ENCODE measurements around the gene ABCB11.

The ABCB11 gene

DNA sequence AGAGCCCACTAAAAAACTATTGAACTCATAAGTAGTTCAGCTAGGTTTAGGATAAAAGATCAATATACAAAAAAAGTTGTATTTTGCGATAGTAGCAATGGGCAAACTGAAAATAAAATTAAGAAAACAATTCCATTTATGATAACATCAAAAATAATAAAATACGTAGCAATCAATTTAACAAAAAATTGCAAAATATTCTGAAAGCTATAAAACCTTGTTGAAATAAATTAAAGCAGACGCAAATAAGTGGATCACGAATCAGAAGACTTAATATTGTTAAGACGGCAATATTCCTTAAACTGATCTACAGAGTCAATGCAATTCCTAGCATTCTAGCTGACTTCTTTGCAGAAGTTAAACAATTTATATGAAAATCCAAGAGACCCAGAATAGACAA, 24.5 kb downstream of the ABCB11 start:
- DNase-seq, result no peak

DNA sequence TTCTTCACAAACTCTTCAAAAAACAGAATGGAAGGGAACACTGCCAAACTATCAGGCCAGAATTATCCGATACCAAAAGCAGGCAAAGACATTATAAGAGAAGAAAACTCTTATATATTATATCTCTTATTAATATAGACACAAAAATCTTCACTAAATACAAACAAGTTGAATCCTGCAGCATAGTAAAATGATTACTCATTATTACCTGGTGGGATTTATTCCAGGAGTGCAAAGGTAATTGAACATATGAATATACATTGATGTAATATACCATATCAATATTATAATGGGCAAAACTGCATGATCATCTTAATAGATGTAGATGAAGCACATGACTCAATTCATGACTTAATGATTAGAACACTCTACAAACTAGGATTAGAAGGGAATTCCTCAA, 25.1 kb downstream of the ABCB11 start:
- DNase-seq, result no peak

DNA sequence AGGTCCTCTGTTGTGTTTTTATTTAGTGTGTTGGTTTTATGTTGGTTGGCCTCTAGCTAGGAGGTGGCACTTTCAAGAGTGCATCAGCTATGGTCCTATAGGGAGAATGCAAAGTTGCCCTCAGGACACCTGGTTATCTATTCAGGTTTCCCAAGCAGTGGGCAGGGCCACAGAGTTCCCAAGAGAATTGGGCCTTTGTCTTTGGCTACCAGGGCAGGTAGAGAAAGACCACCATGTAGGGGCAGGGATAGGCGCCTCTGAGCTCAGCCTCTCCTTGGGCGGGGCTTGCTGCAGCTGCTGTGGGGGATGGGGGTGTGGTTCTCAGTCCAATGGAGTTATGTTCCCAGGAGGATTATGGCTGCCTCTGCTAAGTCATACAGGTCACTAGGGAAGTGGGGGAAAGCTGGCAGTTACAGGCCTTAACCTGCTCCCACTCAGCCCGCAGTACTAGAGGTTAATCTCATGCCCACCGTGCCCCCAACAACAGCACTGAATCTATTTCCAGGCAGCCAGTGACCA, 26.0 kb downstream of the ABCB11 start:
- DNase-seq, result no peak

DNA sequence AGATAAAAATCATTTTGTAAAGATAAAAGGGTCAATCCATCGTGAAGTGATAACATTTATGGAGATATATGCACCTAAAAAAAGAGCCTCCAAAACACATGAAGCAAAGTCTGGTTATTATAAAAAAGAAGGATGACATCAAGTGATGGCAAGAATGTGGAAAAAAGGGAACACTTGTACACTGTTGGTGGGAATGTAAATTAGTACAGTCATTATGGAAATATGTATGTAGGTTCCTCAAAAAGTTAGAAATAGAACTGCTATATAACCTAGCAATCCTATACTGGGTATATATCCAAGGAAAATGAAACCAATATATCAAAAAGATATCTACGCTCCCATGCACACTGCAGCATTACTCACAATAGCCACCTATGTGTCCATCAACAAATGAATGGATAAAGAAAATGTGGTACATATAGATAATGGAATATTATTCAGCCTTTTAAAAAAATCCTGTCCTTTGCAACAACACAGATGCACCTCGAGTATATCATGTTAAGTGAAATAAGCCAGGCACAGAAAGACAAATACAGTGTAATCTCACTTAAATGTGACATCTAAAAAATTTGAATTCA, 28.9 kb downstream of the ABCB11 start:
- DNase-seq, result no peak

DNA sequence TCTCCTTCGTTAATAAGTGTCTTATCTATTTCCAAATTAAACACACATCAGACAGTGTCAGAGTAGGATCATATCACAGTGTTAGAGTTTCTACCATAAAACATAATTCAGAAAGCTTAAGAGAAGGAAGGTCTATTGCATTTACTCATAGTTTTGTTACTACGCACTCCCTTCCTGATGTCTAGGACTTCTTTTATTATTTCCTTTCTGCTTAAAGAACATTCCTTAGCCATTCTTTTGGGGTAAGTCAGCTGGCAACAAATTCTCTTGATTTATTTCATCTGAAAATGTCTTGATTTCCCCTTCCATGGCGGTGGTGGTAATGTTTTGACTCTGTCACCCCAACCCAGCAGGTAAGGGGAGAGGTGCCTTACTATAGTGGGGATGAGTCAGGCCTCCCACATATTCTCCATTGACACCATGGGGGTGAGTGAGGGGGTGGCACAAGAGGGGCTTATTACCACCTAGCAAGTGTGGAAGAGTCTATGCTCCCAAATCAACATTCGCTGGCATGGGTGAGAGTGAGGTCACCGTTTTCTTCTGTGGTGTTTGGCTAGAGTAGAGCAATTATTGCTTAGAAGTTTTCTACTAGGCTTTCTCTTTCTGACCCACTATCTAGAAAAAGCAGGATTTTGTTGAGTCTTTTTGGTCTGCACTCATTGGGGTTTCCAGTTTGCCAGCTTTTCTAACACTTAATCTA, 29.9 kb downstream of the ABCB11 start:
- DNase-seq, result no peak

DNA sequence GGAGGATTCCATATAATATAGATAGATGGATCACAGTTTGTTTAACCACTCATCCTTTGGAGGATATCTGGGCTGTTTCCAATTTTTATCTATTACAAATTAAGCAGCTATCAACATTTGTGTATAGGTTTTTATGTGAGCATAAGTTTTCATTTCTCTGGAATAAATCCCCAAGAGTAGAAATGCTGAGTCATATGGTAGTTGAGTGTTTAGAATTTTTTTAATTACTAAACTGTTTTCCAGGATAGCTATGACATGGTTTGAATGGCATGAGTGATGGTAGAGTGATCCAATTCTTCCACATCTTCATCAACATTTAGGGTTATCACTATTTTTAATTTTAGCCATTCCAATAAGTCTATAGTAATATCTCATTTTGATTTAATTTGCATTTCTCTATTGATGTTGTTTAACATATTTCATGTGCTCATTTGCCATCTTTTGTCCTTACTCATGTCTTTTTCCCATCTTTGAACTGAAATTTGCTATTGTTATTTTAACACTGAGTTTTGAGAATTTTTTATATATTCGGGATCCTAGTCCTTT, 31.4 kb downstream of the ABCB11 start:
- DNase-seq, result no peak

DNA sequence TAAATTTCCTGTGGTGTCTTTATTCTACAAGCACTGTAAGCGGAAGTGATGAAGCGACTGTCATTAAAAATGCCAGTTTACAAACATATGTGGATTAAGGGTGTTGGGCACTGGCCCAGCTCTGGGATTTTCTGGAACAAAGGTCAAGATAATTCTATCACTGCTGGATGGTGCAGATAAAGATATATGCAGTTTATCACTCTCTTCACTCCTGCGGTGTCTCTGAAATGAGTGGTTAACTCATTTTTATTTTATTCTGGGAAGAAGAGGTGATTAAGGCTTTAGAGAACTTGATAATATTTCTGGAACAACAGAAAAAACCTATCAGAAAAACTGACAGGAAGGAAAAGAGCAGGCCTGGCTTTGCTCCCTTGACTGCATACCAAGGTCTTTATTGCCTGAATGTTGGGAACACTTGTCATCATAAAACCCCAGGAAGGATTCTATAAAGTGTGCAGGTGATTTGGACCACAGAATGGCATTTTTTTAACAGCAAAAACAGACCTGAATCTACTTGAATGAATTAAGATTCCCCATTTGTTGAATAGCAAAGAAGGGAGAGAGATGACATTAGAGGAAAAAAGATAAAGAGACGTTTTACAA, 32.4 kb downstream of the ABCB11 start:
- no peak for DNase-seq

DNA sequence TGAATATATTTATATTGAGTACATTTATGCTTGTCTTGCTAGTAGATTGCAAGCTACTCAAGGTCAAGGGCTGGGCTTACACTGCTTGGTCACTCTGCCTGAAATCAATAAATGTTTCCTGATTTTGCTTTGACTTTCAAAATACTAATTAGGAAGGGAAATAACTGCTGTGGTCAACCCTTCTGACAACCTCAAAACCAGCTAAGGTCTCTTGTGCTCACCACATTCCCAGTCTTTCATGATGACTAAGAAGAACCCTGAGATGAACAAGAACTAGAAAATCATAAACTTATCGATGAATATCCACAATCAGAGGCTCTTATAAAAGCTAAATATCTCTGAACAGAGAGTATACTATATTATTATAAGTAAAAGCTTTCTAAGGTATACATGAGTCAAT, 33.3 kb downstream of the ABCB11 start:
- no peak for DNase-seq

DNA sequence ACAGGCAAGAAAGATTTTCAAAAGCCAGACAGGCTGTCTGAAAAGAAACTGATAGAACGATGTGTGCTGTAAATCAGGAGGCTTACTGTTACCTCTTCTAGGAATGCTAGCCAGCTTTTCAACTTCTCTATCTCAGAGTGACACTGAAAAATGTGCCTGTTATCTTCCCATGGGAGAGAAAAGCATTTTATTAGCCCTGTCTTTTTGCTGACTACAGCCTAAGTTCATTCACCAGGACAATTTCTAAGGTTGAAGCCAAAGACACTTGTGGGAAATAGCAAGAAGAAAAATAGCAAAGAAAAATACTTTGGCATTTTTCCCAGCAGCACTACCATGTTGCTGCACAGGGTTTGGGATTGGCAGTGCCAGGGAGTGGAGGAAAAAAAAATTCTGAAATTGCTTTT, 34.0 kb downstream of the ABCB11 start:
- DNase-seq, result no peak

DNA sequence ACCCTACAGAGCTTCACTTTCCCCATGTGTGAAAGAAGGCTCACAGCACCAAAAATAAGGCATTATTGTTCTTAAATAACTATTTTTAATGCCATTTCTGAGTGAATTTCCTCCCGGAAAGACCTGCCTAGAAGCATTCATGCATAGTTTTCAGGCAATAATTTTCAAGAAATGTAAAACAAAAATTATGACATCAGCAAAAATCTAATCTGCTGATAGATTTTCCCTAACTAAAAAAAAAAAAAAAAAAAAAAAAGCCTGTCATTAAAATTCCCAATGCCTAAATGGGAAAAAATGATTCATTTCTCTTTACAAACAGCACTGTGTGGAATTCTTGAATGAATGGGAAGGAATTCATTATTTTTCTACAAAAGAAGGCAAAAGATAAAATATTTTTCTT, 35.4 kb downstream of the ABCB11 start:
- DNase-seq, result no peak

DNA sequence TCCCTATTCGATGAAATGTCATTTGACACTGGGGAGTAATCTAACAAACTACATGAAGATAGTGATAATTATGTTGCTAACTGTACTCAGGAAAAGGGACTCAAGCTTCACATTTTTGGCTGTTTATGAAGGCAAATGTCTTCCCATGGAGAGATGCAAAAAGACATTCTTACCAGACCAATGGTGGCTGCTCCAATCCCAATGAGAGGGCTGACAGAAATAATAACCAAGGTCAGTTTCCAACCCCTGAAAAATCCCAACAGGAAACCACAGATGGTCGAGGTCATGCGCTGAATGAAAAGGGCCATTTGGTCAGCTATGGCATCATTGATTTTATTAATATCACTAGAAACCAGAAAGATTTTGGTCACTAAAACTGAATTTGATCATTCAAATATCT, 37.6 kb downstream of the ABCB11 start:
- no peak for DNase-seq

DNA sequence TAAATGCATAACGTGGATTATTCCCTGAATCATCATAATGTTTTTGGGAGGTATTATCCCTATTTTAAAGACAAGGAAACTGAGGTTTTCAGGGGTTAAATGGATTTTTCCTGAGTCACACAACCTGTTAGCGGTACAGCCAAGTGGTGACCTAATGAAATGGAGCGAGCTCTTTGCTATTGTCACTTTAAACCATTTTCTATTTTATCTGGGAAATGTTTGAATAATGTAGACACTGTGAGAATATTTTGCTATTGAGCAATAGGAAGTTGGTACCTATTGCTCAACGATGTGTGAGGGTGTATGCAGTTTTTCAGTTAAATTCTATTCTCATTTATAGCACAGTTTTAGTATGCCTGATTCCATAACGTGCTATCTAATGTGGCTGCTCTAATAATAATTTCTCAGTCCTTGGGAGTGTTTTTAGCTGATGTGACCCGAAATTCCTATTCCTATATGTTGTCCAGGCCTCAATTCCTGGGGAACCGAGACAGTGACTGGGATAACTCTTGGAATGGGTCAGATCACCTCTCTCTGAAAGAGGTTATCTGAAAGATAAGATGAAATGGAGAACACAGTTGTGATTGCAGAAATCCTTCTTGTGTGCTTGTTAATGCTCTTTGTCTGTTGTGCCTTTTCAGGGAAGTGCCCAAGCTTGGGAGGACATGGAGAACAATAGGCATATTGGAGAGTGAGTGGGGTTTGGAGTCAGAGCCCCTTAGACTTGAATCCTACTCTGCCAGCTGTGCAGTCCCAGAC, 38.4 kb downstream of the ABCB11 start:
- DNase-seq, result no peak

DNA sequence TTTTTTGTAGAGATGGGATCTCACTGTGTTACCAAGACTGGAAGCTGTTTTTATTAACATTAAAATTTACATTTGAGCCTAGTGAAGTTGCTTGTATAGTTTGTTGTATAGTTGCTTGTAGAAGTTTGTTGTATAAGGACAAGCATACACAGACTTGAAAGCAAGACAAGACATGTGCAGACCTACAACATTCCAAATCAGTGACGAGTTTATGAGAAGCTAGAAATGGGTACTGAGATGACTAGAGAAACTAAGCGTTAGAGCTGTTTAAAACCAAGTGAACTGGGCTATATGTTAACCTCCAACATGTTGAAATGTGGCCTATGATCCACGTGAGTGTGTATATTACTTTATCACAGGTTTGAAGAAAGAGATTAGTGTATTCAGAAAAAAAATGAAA, 39.1 kb downstream of the ABCB11 start:
- no peak for DNase-seq

DNA sequence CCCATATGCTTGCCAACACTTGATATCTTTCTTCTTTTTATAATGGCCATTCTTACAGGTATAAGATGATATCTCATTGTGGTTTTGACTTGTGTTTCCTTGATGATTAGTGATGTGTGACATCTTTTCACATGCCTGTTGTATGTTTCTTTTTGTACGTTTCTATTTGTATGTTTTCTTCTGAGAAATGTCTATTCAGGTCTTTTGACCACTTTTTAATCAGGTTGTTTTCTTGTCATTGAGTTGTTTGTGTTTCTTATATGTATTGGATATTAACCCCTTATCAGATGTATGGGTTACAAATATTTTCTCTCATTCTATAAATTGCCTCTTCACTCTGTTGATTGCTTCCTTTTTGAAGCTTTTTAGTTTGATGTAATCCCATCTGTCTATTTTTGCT, 42.4 kb downstream of the ABCB11 start:
- DNase-seq, result no peak

DNA sequence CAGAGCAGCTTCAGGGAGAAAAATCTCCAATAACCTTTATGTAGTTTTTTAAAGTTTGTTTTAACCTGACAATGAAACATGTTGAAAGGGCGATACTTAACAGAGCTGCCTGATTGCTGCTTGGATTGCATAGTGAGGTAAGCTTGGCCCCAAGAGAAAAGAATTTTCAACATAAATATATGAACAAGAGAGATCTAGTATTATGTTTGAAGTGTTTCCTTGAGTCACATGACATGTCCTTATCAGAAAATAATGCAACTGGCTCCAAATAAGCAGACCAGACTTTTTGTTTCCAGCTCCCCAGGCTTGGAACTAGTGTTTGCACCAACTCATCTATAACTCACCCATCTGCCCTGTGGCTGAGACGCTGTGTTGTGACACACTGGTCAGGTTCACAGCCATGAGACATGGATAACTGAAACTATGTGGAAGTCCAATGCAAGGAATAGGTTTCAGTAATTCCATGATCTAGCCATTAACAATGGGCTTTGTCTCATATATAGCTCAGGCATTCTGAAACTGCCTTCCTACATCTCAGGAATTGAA, 44.7 kb downstream of the ABCB11 start:
- DNase-seq, result no peak

DNA sequence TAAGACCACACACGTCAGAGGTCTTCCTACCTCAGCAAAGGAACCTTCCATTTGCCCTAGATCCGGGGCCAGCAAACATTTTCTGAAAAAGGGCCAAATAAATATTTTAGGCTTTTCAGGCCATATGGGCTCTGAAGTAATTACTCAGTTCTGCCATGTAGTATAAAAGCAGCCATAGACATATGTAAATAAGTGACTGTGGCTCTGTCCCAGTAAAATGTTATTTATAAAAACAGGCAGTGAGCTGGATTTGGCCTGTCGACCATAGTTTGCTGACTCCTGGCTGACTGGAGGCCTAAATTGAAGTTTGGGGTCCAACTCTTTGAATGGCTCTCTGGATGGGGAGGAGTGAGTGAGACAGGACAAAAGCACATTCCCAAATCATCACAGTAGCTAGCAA, 49.5 kb downstream of the ABCB11 start:
- DNase-seq, result no peak

DNA sequence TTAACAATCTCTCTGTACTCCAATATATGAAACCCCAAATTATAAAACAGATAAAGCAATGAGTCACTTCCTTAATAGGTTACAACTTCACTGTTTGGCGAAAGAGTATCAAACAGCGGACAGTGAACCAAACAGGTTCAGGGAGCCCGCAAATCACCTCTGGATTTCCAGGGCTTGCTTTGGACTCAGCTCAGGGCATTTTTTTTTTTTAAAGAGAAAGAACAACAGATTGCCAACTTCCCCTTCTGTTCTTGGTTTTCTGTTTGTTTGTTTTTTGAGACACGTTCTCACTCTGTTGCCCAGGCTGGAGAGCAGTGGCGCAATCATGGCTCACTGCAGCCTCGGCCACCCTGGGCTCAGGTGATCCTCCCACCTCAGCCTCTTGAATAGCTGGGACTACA, 52.7 kb downstream of the ABCB11 start:
- no peak for DNase-seq

DNA sequence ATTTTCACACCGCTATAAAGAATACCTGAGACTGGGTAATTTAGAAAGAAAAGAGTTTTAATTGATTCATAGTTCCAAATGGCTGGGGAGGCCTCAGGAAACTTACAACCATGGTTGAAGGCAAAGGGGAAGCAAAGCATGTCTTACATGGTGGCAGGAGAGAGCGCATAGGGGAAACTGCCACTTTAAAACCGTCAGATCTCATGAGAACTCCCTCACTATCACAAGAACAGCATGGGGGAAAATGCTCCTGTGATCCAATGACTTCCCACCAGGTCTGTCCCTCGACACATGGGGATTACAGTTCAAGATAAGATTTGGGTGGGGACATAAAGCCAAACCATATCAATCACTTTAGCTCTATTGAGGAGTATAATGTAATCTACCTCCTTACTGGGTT, 53.5 kb downstream of the ABCB11 start:
- DNase-seq, result no peak

DNA sequence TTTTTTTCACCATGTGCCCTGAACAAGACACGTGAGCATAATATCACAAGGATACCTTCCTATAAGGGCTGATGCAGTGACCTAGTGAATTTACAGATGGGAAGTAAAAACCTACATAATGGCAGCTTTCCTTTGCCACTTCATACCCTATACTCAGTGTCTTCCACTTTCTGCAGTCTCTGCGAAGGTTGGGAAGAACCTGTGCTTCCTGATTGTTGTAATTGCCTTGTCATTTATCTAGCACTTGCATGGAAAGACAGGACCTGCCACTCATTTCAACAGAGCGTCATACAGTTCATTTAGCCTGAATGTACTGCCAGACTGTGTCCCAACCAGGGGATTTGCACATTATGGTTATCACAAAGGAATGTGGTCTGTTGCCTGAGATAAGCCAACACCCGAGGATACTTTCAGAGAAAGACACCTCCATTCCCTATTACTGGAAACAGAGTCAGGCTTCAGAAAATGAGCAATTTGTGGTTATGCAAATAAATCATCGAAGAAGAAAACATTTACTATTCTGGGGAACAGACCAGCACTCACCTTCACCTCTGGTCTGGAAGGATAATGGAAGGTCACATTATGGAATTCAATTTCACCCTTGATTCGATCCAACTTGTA, 55.0 kb downstream of the ABCB11 start:
- no peak for DNase-seq

DNA sequence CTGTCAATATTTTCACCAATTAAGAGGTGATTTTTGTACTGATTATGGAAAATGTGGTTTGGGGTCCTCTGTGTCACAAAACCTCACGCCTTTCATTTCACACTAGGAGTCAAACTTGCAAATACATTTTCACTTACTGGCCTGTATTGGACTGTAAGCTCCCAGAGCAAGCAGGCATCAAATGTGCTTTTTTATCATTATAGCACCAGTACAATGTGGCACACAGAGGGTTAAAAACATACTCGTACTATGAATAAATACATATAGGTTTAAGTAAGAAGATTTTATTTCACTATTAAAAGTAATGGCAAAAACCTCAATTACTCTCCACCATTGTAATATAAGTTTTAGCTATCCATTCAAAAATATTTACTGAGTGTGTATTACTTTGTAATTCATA, 56.7 kb downstream of the ABCB11 start:
- no peak for DNase-seq

DNA sequence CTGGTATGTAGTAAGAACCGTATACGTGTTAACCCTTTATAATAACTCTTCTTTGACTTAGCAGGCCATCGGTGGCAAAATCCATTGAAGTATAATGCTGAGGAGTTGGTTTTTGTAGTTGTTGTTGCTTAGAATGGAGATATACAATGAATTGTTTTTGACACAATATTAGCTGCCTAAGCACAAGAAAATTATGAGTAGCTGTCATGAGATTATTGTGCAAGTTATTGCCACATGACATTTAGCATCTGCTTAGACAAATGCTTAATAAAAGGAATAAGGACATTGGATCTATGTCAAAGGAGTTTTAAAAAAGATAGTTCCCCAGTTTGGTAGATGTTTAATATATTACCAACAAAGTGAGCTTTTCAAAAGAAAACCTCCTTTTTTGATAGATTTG, 59.9 kb downstream of the ABCB11 start:
- no peak for DNase-seq

DNA sequence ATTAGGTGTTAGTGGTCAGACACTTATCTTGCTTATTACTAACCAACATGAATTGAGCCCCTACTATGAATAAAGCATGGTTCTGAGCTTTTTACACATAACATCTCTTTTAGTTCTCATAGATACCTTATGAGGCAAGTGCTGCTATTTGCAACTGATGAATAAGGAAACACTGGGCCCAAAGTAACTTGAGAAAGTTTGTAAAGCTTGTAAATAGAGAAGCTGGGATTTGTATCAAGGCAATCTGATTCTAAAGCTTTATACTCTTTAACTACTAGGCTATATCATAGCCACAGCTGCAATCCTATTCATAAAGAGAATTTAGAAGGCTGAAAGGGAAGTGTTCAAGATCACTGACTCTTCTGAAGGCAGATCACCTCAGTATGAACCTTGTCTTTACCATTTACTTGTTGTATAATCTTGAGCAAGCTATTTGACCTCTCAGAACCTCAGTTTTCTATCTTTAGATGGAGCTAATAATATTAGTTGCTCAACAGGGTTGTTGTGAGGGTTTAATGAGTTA, 60.4 kb downstream of the ABCB11 start:
- no peak for DNase-seq
